Ovary (tissue), 3 donors: ENCODE results near the gene WDR7.

Experiments
- CTCF ChIP-seq, 3 donors: fragments of 450-650 bp in 2 of 3; fragments of 200-600 bp in 1 of 3; IDR thresholded peaks; one replicate each; pipeline versions ENCODE4 v1.5.1 to v1.8.0; 2016 to 2022; ENCODE audit warnings: antibody characterized with exemption in 3 of 3, mild to moderate bottlenecking in 1 of 3
- POLR2A ChIP-seq: fragments of 450-650 bp; IDR thresholded peaks from one replicate; pipeline ENCODE4 v1.6.1; 2017; ENCODE audit warnings: antibody characterized with exemption, mild to moderate bottlenecking, moderate library complexity
- donor health status: DM: no; HTN: no; CAD: no.

- TF ChIP-seq POLR2A, result no peak
- TF ChIP-seq CTCF (IDR thresholded peaks at IDR 0.05), result no peak
These were observed 11.7 kb downstream of the WDR7 start for GRCh38 chr18:56662902-56663301.
